Prostate gland (tissue), 2 donors: ENCODE measurements around the gene F8A1.
"Not testable (repeated sequence)": the region's sequence is repeated elsewhere in the genome, so short reads cannot be mapped to it uniquely, and the experiment has no call there.

ENCODE experiments used
- POLR2A ChIP-seq: fragments of 450-650 bp; IDR thresholded peaks from one replicate; pipeline ENCODE4 v1.6.1; 2016; ENCODE audit warnings: antibody characterized with exemption, mild to moderate bottlenecking
- TF ChIP-seq, protein P1 (sequence below), 4 experiments: fragments of 200-600 bp in 2 of 4; fragments of 450-650 bp in 2 of 4; sonication (generic) in 2 of 4; IDR thresholded peaks; 1 replicate in 3 of 4; 2 replicates in 1 of 4; pipeline ENCODE4 v1.5.1; 2016 to 2019; ENCODE audit warnings: antibody characterized with exemption in 4 of 4, mild to moderate bottlenecking in 2 of 4, moderate library complexity in 2 of 4

GRCh38 chrX:154884069-154884468 is 2.1 kb upstream of the F8A1 start:
- TF ChIP-seq, protein P1, sequence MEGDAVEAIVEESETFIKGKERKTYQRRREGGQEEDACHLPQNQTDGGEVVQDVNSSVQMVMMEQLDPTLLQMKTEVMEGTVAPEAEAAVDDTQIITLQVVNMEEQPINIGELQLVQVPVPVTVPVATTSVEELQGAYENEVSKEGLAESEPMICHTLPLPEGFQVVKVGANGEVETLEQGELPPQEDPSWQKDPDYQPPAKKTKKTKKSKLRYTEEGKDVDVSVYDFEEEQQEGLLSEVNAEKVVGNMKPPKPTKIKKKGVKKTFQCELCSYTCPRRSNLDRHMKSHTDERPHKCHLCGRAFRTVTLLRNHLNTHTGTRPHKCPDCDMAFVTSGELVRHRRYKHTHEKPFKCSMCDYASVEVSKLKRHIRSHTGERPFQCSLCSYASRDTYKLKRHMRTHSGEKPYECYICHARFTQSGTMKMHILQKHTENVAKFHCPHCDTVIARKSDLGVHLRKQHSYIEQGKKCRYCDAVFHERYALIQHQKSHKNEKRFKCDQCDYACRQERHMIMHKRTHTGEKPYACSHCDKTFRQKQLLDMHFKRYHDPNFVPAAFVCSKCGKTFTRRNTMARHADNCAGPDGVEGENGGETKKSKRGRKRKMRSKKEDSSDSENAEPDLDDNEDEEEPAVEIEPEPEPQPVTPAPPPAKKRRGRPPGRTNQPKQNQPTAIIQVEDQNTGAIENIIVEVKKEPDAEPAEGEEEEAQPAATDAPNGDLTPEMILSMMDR (IDR thresholded peaks at IDR 0.05), result not testable (repeated sequence)
- not testable (repeated sequence) for TF ChIP-seq POLR2A
